ENCODE data around the gene ORC4.

Gene ORC4

GRCh38 chr2:148020111-148021058, at the start of gene ORC4:
ORC4 (minus strand) TSS chr2:148020737; CDS start chr2:147975958, 44,779 bp downstream.
- DNase-seq = peak; percentile 98 to 99

DNA sequence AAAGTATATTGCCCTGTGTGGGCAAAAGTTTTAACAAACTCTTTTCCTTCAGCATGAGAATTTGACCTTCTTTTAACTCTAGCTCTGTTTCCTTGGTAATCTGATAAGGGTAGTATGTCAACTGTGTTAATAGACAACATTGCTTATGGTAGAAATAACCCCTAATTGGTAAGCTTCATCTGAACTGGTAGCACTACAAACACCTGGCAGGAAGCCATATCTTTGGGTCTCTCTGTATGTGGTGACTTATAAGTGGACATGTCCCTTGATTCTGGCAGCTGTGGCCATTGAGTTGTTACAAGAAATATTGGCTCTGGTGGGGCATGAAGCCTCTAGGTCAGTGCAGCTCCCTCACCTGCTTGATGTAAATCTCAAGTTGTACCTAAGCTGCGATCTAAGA, 47.3 kb upstream of the ORC4 start:
- peak in 1 of 2 experiments; percentile 1 for DNase-seq

DNA sequence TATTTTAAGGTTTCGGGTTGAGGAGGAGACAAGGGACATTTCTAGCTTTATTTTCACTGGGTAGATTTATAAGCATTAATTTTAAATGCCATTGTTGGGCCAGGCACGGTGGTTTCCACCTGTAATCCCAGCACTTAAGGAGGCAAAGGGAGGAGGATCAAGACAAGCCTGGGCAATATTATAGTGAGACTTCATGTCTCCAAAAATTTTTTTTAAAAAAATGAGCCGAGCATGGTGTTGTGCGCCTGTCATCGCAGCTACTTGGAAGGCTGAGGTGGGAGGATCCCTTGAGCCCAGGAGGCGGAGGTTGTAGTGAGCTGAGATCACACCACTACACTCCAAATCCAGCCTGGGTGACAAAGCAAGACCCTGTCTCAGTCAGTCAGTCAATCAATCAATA, 45.4 kb upstream of the ORC4 start:
- DNase-seq = no peak

- no peak for DNase-seq
Observed at GRCh38 chr2:148063633-148064032, 43.1 kb upstream of the ORC4 start.

DNA sequence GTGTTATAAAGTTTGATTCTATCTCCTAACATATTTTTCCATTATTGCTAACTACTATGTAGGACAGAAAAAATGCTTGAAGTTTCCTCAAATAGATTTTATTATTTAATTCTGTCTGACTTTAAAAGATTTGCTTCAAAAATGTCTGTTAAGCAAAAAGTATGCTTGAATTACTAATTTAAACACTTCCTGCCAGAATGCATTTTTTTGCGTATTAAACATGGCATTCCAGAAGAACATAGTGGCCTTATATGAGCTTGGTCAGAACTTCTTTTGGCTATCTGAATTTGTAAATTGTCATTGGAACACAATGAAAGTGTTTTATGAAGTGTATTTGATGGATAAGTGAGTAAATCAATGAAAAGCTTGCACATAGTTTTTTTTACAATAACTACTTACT, 38.1 kb upstream of the ORC4 start:
- DNase-seq = no peak

GRCh38 chr2:148052687-148053086, 32.1 kb upstream of the ORC4 start:
- no peak for DNase-seq

DNA sequence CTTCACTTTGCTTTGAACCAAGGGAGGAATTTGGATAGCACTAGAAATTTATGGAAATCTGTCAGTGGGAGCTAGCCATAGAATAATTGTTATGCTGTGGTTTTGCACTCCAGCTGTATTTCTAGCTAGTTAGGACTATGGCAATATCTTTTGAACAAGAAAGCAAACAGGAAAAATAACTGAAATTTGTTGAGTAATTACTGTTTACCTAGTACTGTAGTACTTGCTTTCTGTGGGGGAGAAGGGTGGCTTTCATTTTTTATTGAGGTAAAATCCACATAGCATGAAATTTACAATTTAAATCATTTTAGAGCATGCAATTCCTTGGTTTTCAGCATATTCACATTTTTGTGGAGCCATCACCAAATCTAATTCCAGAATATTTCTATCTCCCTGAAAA, 28.7 kb upstream of the ORC4 start:
- DNase-seq = no peak

DNA sequence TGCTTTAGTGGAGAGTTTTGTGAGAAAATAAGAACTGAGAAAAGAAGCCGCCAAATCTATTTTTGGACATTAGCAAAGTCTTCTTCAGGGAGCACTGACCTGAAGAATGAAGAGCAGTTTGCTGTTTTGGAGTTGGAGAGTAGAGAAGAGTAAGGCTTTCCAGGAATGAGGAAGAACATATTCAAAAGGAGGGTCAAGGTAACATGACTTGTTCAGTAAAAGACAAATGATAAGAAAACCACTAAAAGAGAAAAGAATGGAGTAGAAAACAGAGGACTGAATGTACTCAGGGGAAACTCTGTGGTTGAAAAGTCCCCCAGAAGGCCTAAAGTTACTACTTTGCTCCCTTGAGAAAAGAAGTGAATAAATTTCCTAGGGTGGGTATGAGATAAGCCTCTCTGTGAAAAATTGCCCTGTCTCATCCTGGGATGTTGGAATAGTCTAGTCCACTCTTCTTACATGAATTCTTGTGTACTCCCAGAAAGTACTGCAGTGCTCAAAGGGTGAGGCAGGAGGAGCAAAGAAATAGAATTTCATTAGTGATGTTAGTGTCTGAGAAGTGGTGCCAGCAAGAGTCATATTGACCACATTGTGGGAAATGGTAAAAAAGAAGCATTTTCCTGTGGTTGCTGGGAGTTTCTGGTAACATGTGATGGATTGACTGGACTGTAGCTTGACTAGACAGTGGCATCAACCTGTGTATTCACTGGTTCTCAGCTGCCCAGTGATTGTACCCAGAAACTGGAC, 28.1 kb upstream of the ORC4 start:
- no peak for DNase-seq

DNA sequence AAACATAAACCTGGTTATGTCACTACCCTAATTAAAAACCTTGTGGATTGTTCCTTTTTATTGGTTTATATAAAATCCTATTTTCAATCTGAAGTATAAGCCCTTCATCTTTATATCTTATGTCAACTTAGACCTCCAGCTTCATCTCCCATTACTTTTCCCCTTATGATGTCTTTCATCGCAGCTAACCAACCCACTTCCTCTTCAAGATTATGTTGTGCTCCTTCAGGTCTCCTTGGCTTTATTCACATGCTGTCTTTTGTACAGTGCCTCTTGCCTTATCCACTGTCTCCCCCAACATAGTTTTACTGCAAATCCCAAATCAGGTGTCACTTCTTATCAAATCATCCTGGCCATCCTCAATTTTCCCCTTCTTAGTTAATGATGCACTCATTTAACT, 26.3 kb upstream of the ORC4 start:
- DNase-seq = no peak

DNA sequence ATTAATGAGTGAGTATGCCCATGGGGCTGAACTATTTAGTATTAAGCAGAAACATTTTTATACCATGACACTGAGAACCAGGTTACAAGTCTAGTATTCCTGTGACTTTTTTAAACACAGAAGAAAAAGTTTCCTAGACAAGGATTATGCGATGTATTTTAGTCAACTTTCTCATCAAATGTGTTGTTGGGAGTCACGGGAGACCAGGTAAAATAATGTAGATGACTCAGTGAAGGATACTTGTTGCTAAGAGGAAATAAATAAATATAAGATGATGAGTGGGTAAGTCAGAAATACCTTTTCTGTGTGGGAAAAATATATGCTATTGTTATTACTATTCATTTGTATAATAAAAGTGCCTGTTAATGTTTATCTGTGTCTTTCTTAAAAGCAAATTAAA, 23.8 kb upstream of the ORC4 start:
- DNase-seq = no peak

DNA sequence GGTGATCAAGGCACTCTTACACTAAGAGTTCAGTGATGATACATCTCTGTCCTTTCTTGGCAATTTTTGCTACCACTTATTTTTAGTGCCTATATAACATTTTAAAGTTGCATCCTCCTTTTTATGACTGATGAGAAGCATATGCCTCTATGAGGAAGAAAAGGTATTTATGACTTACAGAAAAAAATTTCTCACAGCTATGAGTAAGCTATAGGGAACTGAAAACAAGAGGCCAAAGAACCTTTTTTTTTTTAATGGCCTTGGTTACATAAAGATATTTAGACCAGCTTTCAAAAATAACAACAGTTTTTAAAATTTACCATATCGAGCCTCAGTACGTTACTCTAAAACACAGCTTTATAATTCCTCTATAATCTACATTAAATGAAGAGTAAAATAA, 21.7 kb upstream of the ORC4 start:
- DNase-seq = no peak

DNA sequence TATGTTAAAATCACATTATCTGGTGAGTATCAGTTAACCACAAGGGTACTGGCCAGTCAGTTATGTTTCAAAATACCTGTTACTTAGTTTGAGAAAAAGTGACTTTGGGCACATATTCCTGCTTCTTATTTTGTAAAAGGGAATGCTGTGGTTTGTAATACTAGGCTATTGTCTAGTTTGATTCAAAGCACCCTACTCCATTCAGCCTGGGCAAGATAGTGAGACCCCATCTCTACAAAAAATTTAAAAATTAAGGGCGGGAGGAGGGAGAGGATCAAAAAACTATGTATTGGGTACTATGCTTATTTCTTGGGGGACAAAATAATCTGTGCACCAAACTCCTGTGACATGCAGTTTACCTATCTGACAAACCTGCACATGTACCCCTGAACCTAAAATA, 19.2 kb upstream of the ORC4 start:
- DNase-seq = no peak

DNA sequence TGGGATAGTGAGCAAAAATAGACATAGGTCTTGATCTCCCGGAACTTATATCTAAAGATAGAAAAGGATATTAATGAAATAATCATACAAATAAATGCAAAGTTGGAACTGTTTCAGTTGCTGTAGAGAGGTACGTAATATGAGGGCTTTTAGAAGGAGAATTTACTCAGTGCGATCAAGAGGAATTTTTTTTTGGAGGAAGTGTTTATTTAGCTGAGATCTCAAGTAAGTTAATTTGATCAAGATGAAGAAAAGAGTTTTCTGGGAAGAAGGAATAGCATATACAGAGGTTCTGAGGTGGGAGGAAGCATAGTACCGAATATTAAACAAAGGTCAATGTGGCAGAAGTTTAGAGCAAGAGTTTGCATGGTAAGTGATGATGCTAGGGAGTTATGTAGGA, 11.7 kb upstream of the ORC4 start:
- DNase-seq = no peak

DNA sequence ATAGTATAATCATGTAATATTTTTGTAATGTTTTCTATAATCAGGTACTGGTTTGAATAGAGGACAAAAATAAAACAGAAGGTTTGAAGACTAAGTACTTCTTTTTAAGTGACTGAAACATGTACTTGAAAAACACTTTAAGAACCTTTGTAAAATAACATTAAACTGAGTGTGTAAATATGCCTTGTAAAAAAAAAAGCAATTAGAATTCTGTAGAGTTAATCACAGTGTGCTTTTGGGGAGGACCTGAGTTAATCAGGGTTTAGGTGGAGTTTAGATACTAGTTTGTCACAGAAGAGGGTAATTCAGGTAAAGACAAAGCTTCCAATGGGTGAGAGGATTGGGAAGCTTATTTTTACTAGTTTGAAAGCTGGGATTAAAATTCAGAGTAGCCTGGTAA, 10.6 kb upstream of the ORC4 start:
- DNase-seq = no peak

DNA sequence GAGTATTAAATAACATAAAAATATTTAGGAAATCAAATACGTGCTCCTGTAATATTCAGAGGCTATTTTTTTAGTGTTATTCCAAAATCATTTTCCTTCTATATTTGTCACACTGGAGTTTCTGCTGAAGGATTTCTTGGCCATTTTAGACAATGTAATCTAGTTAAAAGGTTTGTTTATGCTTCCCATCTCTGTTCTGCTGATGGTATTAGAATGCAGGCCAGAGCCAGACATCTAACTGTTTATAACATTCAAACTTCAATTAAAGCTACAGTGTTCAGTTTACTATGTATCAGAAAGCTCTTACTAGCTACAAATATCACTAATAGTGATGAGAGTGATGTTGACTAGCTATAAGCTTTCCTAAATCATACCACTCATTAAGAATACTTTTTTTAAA, 8.2 kb upstream of the ORC4 start:
- no peak for DNase-seq

- no peak for DNase-seq
Observed at GRCh38 chr2:148027822-148028221, 7.3 kb upstream of the ORC4 start.

GRCh38 chr2:148026573-148026972, 6.0 kb upstream of the ORC4 start:
- DNase-seq = no peak

- no peak for DNase-seq
Observed at GRCh38 chr2:148023861-148024260, 3.3 kb upstream of the ORC4 start.

DNA sequence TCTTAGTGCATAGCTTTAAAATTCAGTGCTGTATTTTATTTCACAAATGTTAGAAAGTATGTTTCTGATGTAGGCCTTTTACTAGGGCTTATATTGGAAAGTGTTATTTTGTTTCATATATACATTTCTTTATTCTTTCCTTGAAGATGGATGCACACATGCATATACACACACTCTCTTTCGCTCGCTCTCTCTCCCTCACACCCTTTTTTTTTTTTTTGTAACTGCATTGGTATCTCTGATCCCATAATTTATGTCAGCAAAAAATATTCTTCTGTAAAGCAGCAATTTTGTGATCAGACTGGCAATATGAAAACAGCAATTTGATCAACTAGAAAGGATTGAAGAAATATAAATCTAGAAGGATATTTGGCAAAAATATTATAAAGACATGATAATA, 2.3 kb upstream of the ORC4 start:
- DNase-seq = no peak

- DNase-seq = no peak
Observed at GRCh38 chr2:148022351-148022750, 1.8 kb upstream of the ORC4 start.

- peak in 1 of 2 experiments; percentile 31 for DNase-seq
Observed at GRCh38 chr2:148021886-148022285, 1.3 kb upstream of the ORC4 start.

DNA sequence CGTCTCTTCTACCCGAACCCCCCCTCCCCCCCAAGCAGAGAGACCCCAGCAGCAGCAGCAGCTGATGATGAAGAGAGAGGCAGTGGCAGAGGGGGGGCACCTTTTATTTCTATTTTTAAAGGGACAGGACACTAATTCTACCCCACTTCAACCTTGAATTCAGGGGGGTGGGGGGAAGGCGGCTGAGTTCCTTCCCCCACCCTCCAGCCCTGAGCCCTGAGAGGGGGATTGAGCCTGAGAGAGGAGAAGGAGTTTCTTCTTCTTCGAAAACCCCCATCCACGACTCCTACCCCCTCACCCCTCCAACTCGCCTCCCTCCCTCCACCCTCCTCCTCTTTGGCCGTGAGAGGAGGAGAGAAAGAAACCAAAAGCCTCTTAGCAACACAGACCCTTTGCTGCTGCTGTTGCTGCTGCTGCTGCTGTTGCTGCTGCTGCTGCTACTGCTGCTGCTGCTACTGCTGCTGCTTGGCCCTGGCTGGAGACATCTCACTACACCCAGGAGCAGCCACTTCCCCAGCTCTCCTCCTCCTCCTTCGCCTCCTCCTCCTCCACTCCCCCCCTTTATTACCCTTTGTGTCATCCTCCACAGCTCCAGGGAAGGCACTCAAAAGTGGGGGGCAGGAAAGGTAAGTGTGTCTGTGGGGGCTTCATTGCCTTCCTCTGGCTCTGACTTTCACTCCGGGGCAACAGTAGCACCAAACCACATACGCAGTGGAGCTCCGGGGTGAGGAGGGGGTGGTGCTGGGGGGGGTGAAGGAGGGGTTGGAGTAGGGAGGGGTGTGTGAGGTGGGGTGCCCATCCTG, 723 bp upstream of the ORC4 start, which contains the start of gene MBD5:
MBD5 (plus strand) TSS at position 33 of the 803 bp plus-strand sequence.
- peak; percentile 52 to 72 for DNase-seq

- DNase-seq = no peak
Observed at GRCh38 chr2:148014616-148015015, 5.9 kb downstream of the ORC4 start.
